GM12874 (cell line): ENCODE data around the gene TMTC2.

ENCODE experiments used
- CTCF ChIP-seq: IDR thresholded peaks from 2 replicates; pipeline ENCODE4 v1.5.1; 2011; ENCODE audit warnings: low read depth, mild to moderate bottlenecking, control low read depth, low read length, moderate library complexity; ENCODE audit not compliant: insufficient read depth

The TMTC2 gene

GRCh38 chr12:82710741-82711140, 24.0 kb downstream of the TMTC2 start:
- no peak for TF ChIP-seq CTCF

GRCh38 chr12:82714427-82714826, 27.7 kb downstream of the TMTC2 start:
- TF ChIP-seq CTCF = no peak

GRCh38 chr12:82721726-82722125, 35.0 kb downstream of the TMTC2 start:
- no peak for TF ChIP-seq CTCF

- no peak for TF ChIP-seq CTCF
Measured at GRCh38 chr12:82723093-82723492, 36.4 kb downstream of the TMTC2 start.

GRCh38 chr12:82723891-82724290, 37.2 kb downstream of the TMTC2 start:
- no peak for TF ChIP-seq CTCF

GRCh38 chr12:82725741-82726140, 39.0 kb downstream of the TMTC2 start:
- no peak for TF ChIP-seq CTCF

GRCh38 chr12:82727886-82728285, 41.2 kb downstream of the TMTC2 start:
- no peak for TF ChIP-seq CTCF

GRCh38 chr12:82728710-82729109, 42.0 kb downstream of the TMTC2 start:
- TF ChIP-seq CTCF = no peak
